K562 (cell line): ENCODE results near the gene NUDCD3. TPM values are rescaled to one million over a fixed set of nuclear protein-coding genes. Genes with fewer than 3 reads are reported as not detected.

Experiments
- ATAC-seq: fragments of 200-7000 bp; cut with Tn5 transposase; 3 replicates; pipeline ENCODE4 v1.9.1; 2020; ENCODE audit warnings: moderate library complexity
- BruUV-seq: library from RNA; stranded (reverse); fragments of 400-500 nt; replicated peaks from 2 replicates; lab custom pipeline; 2021; lab: Mats Ljungman, UMichigan
- CTCF ChIA-PET: fragments of 300-600 bp; formaldehyde crosslinking; extraction: SDS; loops from one replicate; lab custom pipeline; 2021; ENCODE audit warnings: low intra/inter-chr PET ratio; lab: Yijun Ruan, JAX
- POLR2A ChIA-PET: fragments of 300-600, 350-650 bp; sonication (Branson Sonifier 250); formaldehyde crosslinking; extraction: SDS; loops from one replicate; lab custom pipeline; 2021; ENCODE audit warnings: antibody characterized with exemption, inconsistent platforms; lab: Yijun Ruan, JAX
- DNase-seq, 4 experiments: peaks; one replicate each; pipeline versions ENCODE4 v3.0.0 to v3.0.0-alpha.2; 2011 to 2018; ENCODE audit warnings: low spot score in 3 of 4, mixed read lengths in 3 of 4; ENCODE audit errors: extremely low read depth in 1 of 4
- FAIRE-seq: peaks from 2 replicates; lab custom pipeline; 2011; peaks lifted over from hg19 to GRCh38; lab: Jason Lieb, UNC
- H2AFZ ChIP-seq: 2 replicates; pipeline ENCODE4 v1.6.0; 2011; ENCODE audit warnings: low read depth, low read length, control low read depth, inconsistent platforms
- H3K27ac ChIP-seq: fragments of 200-600 bp; 3 replicates; pipeline ENCODE4 v1.8.0; 2011; ENCODE audit warnings: low read depth, mild to moderate bottlenecking, control low read depth, inconsistent platforms, low read length, moderate library complexity, mixed read lengths; ENCODE audit errors: extremely low read depth
- H3K27me3 ChIP-seq, 2 experiments: fragments of 300-600 bp in 1 of 2; 2 replicates in 1 of 2; 3 replicates in 1 of 2; pipeline versions ENCODE4 v1.6.0 to v1.8.0; 2011; ENCODE audit warnings: inconsistent platforms in 2 of 2, low read length in 2 of 2, mild to moderate bottlenecking in 1 of 2, mixed read lengths in 1 of 2, moderate library complexity in 1 of 2; ENCODE audit not compliant: control insufficient read depth in 2 of 2, insufficient read depth in 2 of 2
- H3K36me3 ChIP-seq: fragments of 300-600 bp; 3 replicates; pipeline ENCODE4 v1.8.0; 2011; ENCODE audit warnings: mild to moderate bottlenecking, low read length, inconsistent platforms; ENCODE audit not compliant: control insufficient read depth, insufficient read depth
- H3K4me1 ChIP-seq, 2 experiments: fragments of 200-600 bp in 1 of 2; replicated peaks in 1 of 2; 2 replicates in 1 of 2; 3 replicates in 1 of 2; pipeline versions ENCODE4 v1.5.1 to v1.8.0; 2011; ENCODE audit warnings: inconsistent platforms in 2 of 2, low read length in 2 of 2, mild to moderate bottlenecking in 1 of 2, mixed read lengths in 1 of 2, moderate library complexity in 1 of 2; ENCODE audit not compliant: control insufficient read depth in 2 of 2, insufficient read depth in 2 of 2
- H3K4me2 ChIP-seq: 2 replicates; pipeline ENCODE4 v1.6.1; 2011; ENCODE audit warnings: low read length, control low read depth, inconsistent platforms, mixed read lengths; ENCODE audit not compliant: insufficient read depth
- H3K4me3 ChIP-seq: fragments of 200-600 bp; sonication (generic), shearing (Covaris generic); 2 replicates; pipeline ENCODE4 v1.5.1; 2016; ENCODE audit warnings: control low read depth, inconsistent platforms
- H3K79me2 ChIP-seq: fragments of 200-600 bp; 3 replicates; pipeline ENCODE4 v1.8.0; 2011; ENCODE audit warnings: low read length, inconsistent platforms; ENCODE audit not compliant: control insufficient read depth, insufficient read depth
- H3K9ac ChIP-seq, 2 experiments: 2 replicates each; pipeline versions ENCODE4 v1.6.0 to v1.6.1; 2011; ENCODE audit warnings: low read depth in 2 of 2, low read length in 2 of 2, control low read depth in 1 of 2, inconsistent platforms in 1 of 2, mild to moderate bottlenecking in 1 of 2, mixed read lengths in 1 of 2; ENCODE audit not compliant: insufficient read depth in 1 of 2
- H3K9me1 ChIP-seq: one replicate; pipeline ENCODE4 v1.6.0; 2011; ENCODE audit warnings: inconsistent platforms, mild to moderate bottlenecking, low read length, moderate library complexity; ENCODE audit not compliant: control insufficient read depth, insufficient read depth
- H3K9me3 ChIP-seq: replicated peaks from 2 replicates; pipeline ENCODE4 v1.5.1; 2011; ENCODE audit warnings: low read depth, low read length, inconsistent platforms; ENCODE audit not compliant: control insufficient read depth, insufficient read depth
- H4K20me1 ChIP-seq: replicated peaks from 2 replicates; pipeline ENCODE4 v1.6.1; 2011; ENCODE audit warnings: low read length, inconsistent platforms, mixed read lengths; ENCODE audit not compliant: control insufficient read depth, insufficient read depth
- CEBPB ChIP-seq: fragments of 450-650 bp; IDR thresholded peaks from 2 replicates; pipeline ENCODE4 v1.6.1; 2016; ENCODE audit warnings: missing genetic modification characterization, missing compliant biosample characterization
- CEBPG ChIP-seq, 3 experiments: fragments of 200-800 bp in 1 of 3; sonication (Bioruptor generic) in 1 of 3; sonication (generic) in 1 of 3; formaldehyde crosslinking in 1 of 3; IDR thresholded peaks in 2 of 3; conservative IDR thresholded peaks in 1 of 3; 2 replicates each; pipeline versions ENCODE4 v1.6.1 to v1.8.0; 2016 to 2022; ENCODE audit warnings: missing compliant biosample characterization in 2 of 3, missing genetic modification characterization in 2 of 3, mild to moderate bottlenecking in 1 of 3, missing genetic modification reagents in 1 of 3
- ELF1 ChIP-seq: fragments of 200-800 bp; sonication (Bioruptor generic); IDR thresholded peaks from 2 replicates; pipeline ENCODE4 v1.6.1; 2016; ENCODE audit warnings: missing genetic modification characterization, missing compliant biosample characterization
- RBM14 ChIP-seq: fragments of 200-400 bp; formaldehyde crosslinking; IDR thresholded peaks from 2 replicates; pipeline ENCODE4 v1.6.1; 2018; ENCODE audit warnings: low read depth, mild to moderate bottlenecking, low read length, moderate library complexity, borderline replicate concordance; ENCODE audit not compliant: insufficient read depth
- TEAD4 ChIP-seq, 2 experiments: sonication (generic) in 1 of 2; formaldehyde crosslinking in 1 of 2; IDR thresholded peaks; 2 replicates each; pipeline versions ENCODE4 v1.6.1 to v1.8.0; 2012 to 2022; ENCODE audit warnings: borderline replicate concordance in 1 of 2, inconsistent platforms in 1 of 2, low read length in 1 of 2, mild to moderate bottlenecking in 1 of 2, missing genetic modification reagents in 1 of 2
- XRCC3 ChIP-seq: fragments of 450-650 bp; IDR thresholded peaks from 2 replicates; pipeline ENCODE4 v1.6.1; 2017; ENCODE audit warnings: mild to moderate bottlenecking, moderate library complexity
- WGBS: fragments of 100-300 bp; shearing (Covaris generic); methylation state at CpG from one replicate; pipeline ENCODE4 v1.1.6; 2016; ENCODE audit warnings: low coverage, mixed read lengths; ENCODE audit not compliant: insufficient coverage; ENCODE audit errors: missing lambda C conversion rate; 5-methylcytosine and 5-hydroxymethylcytosine counted together
- in situ Hi-C: fragments of 300-500 bp; cut with MboI; formaldehyde crosslinking; loops from 4 replicates; pipeline ENCODE4 v1.15.0; 2018; ENCODE audit warnings: inconsistent platforms, mixed read lengths
- intact Hi-C: fragments of 100-400 bp; cut with micrococcal nuclease; formaldehyde crosslinking; loops from 2 replicates; pipeline ENCODE4 v1.14.2; 2022
- polyA plus RNA-seq, 8 experiments: library from polyadenylated mRNA; depleted of rRNA in 4 of 8; stranded (reverse) in 5 of 8; unstranded in 3 of 8; fragments of >200 nt; fragmentation: Nextera tagmentation in 2 of 8; fragmentation: Illumina TruSeq in 1 of 8; extraction: Ambion mirVana in 2 of 8; extraction: Trizol in 1 of 8; gene quantifications; 2 replicates each; pipeline versions ENCODE4 v1.2.1 to v1.2.3, GENCODE V29; 2011 to 2014; ENCODE audit warnings: inconsistent platforms in 1 of 8, missing spikeins in 1 of 8
- total RNA-seq, 7 experiments: library from RNA; depleted of rRNA in 6 of 7; stranded (reverse); fragments of >200 nt in 6 of 7; fragmentation: Illumina TruSeq in 2 of 7; extraction: Trizol in 2 of 7; gene quantifications; 2 replicates each; pipeline versions ENCODE4 v1.2.1 to v1.2.3, GENCODE V29; 2011 to 2021; ENCODE audit warnings: low replicate concordance in 1 of 7

Gene NUDCD3
- total and polyA plus RNA-seq, 9 of the 15 experiments (the other 6 are each of a cell fraction or from before 2014, with no cell fraction given): 24.8 to 64.2 (median 42.6) TPM

- ChIA-PET CTCF (no interaction called here), POLR2A (no interaction called here)
- Histone ChIP-seq H3K9me3 (no peaks in the 10 kb centered on the region), H3K9me1 (no peaks in the 10 kb centered on the region), H3K4me1 (no peaks in the 10 kb centered on the region), H3K79me2 (no peaks in the 10 kb centered on the region), H3K27ac (no peak overlapping the region), H3K36me3 (no peaks in the 10 kb centered on the region), H2AFZ (no peak overlapping the region), H3K9ac (no peak overlapping the region), H3K27me3 (peaks cover 0 to 10% of the 10 kb centered on the region in 2 experiments; a peak in 2 of 5 replicates), H3K4me3 (no peak overlapping the region), H4K20me1 (no peaks in the 10 kb centered on the region), H3K4me2 (no peak overlapping the region)
- TF ChIP-seq CEBPG (CRISPR knock-in tag; IDR thresholded peaks at IDR 0.05) (no peak), CEBPG (tag; conservative IDR thresholded peaks at IDR 0.05 in 1 of 2, IDR thresholded peaks at IDR 0.05 in 1 of 2) (peak in 1 of 2 experiments; percentile 63; a peak in 3 of 4 replicates), TEAD4 (IDR thresholded peaks at IDR 0.05; ENCODE audit: low read length) (no peak), TEAD4 (CRISPR knock-in tag; IDR thresholded peaks at IDR 0.05; ENCODE audit: borderline replicate concordance) (no peak), XRCC3 (no peak), RBM14 (no peak), CEBPB (tag) (peak; percentile 49), ELF1 (tag) (no peak)
- 0% methylated on average over 2 of the region's 2 CpGs for WGBS
- no peak for DNase-seq
- BruUV-seq: no TSS peak
- intact Hi-C loops (no loop called here), in situ Hi-C loops (no loop called here)
- no peak for ATAC-seq
- FAIRE-seq: no peak
These were observed 144.4 kb downstream of the NUDCD3 start for GRCh38 chr7:44346063-44346462.
